ENCODE data around the gene LEP. TPM values are rescaled to one million over a fixed set of nuclear protein-coding genes. Genes with fewer than 3 reads are reported as not detected.

Gene LEP
- total RNA-seq, 1 donor from 2014 or later: not detected

DNA sequence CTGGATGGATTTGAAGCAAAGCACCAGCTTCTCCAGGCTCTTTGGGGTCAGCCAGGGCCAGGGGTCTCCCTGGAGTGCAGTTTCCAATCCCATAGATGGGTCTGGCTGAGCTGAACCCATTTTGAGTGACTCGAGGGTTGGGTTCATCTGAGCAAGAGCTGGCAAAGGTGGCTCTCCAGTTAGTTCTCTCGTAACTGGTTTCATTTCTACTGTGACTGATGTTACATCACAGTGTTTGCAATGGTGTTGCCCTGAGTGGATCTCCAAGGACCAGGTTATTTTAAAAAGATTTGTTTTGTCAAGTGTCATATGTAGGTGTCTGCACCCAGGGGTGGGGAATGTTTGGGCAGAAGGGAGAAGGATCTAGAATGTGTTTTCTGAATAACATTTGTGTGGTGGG, 14.2 kb downstream of the LEP start:
- H3K27me3 Mint-ChIP-seq (ENCODE audit: insufficient read depth, low read depth): peaks cover 6% of the 10 kb centered on the region
- Histone ChIP-seq H4K20me1 (ENCODE audit: low read depth) (no peaks in the 10 kb centered on the region), H3K79me2 (ENCODE audit: low read depth) (no peaks in the 10 kb centered on the region), H3K9ac (no peak overlapping the region), H3K9me3 (ENCODE audit: low read depth) (no peaks in the 10 kb centered on the region), H3K27me3 (no peaks in the 10 kb centered on the region), H3K27ac (no peak overlapping the region), H3K4me1 (peaks cover 7% of the 10 kb centered on the region), H2AFZ (replicated peaks) (no peak overlapping the region), H3F3A (ENCODE audit: low read depth) (no peaks in the 10 kb centered on the region), H3K4me2 (no peak overlapping the region), H3K36me3 (no peaks in the 10 kb centered on the region), H3K4me3 (no peak overlapping the region)
- peaks cover 3% of the 10 kb centered on the region for H3K9me3 Mint-ChIP-seq
- peak overlapping the region; percentile 84 for H3K27ac Mint-ChIP-seq
- H3K4me3 Mint-ChIP-seq: no peak overlapping the region
- peaks cover 2% of the 10 kb centered on the region for H3K4me1 Mint-ChIP-seq
- no peak for TF ChIP-seq EZH2 (IDR thresholded peaks at IDR 0.05)
- no peak for TF ChIP-seq EZH2phosphoT487 (IDR thresholded peaks at IDR 0.05)
- no peak for TF ChIP-seq CTCF (IDR thresholded peaks at IDR 0.05)
- DNase-seq (ENCODE audit: low spot score): no peak
- H3K36me3 Mint-ChIP-seq: no peaks in the 10 kb centered on the region

DNA sequence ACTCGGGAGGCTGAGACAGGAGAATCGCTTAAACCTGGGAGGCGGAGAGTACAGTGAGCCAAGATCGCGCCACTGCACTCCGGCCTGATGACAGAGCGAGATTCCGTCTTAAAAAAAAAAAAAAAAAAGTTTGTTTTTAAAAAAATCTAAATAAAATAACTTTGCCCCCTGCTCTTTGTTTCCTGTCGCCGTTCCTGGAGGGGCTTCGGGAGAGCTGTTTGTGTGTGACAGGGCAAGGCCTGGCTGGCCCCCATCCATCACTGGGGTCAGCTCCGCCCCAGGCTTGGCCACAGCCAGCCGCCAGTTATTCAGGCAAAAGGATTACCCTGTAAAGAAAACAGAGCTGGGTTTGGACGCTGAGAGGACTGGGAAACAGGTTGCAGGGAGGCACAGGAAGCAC, 16.4 kb downstream of the LEP start:
- Histone ChIP-seq H3F3A (ENCODE audit: low read depth) (no peaks in the 10 kb centered on the region), H3K4me1 (peaks cover 7% of the 10 kb centered on the region), H3K9me3 (ENCODE audit: low read depth) (no peaks in the 10 kb centered on the region), H3K4me3 (no peak overlapping the region), H3K36me3 (no peaks in the 10 kb centered on the region), H3K9ac (no peak overlapping the region), H3K4me2 (no peak overlapping the region), H2AFZ (replicated peaks) (no peak overlapping the region), H4K20me1 (ENCODE audit: low read depth) (no peaks in the 10 kb centered on the region), H3K27ac (no peak overlapping the region), H3K79me2 (ENCODE audit: low read depth) (no peaks in the 10 kb centered on the region), H3K27me3 (no peaks in the 10 kb centered on the region)
- no peak overlapping the region for H3K4me3 Mint-ChIP-seq
- no peak overlapping the region for H3K27ac Mint-ChIP-seq
- peaks cover 2% of the 10 kb centered on the region for H3K4me1 Mint-ChIP-seq
- H3K27me3 Mint-ChIP-seq (ENCODE audit: insufficient read depth, low read depth): peaks cover 4% of the 10 kb centered on the region
- no peak for DNase-seq (ENCODE audit: low spot score)
- peaks cover 3% of the 10 kb centered on the region for H3K9me3 Mint-ChIP-seq
- TF ChIP-seq EZH2 (IDR thresholded peaks at IDR 0.05) (no peak), CTCF (IDR thresholded peaks at IDR 0.05) (no peak), EZH2phosphoT487 (IDR thresholded peaks at IDR 0.05) (no peak)
- H3K36me3 Mint-ChIP-seq: no peaks in the 10 kb centered on the region

GRCh38 chr7:128259131-128260061, 18.3 kb downstream of the LEP start:
- no peaks in the 10 kb centered on the region for H3K9me3 ChIP-seq (ENCODE audit: low read depth)
- no peaks in the 10 kb centered on the region for H4K20me1 ChIP-seq (ENCODE audit: low read depth)
- H3K4me3 ChIP-seq: no peak overlapping the region
- TF ChIP-seq EZH2 (IDR thresholded peaks at IDR 0.05) (no peak), EZH2phosphoT487 (IDR thresholded peaks at IDR 0.05) (no peak), CTCF (IDR thresholded peaks at IDR 0.05) (no peak)
- peaks cover 3% of the 10 kb centered on the region for H3K9me3 Mint-ChIP-seq
- peaks cover 2% of the 10 kb centered on the region for H3K27me3 Mint-ChIP-seq (ENCODE audit: insufficient read depth, low read depth)
- no peak overlapping the region for H3K27ac Mint-ChIP-seq
- no peaks in the 10 kb centered on the region for H3K36me3 ChIP-seq
- H3K4me1 Mint-ChIP-seq: peaks cover 6% of the 10 kb centered on the region
- H3K4me3 Mint-ChIP-seq: no peak overlapping the region
- H2AFZ ChIP-seq (replicated peaks): peak overlapping the region; percentile 56
- H3F3A ChIP-seq (ENCODE audit: low read depth): no peaks in the 10 kb centered on the region
- peak overlapping the region; percentile 31 for H3K4me2 ChIP-seq
- no peak overlapping the region for H3K27ac ChIP-seq
- H3K36me3 Mint-ChIP-seq: no peaks in the 10 kb centered on the region
- no peaks in the 10 kb centered on the region for H3K27me3 ChIP-seq
- H3K4me1 ChIP-seq: peaks cover 7% of the 10 kb centered on the region
- no peak overlapping the region for H3K9ac ChIP-seq
- no peak for DNase-seq (ENCODE audit: low spot score)
- no peaks in the 10 kb centered on the region for H3K79me2 ChIP-seq (ENCODE audit: low read depth)

Data from neural progenitor cell (in vitro differentiated cells).